GM12891 (cell line): ENCODE measurements around the gene SYNJ1.

Source experiments
- POLR2A ChIP-seq: IDR thresholded peaks from 2 replicates; pipeline ENCODE4 v1.6.1; 2011; ENCODE audit warnings: low read depth, low read length, control low read depth
- POLR2AphosphoS5 ChIP-seq: IDR thresholded peaks from 2 replicates; pipeline ENCODE4 v1.6.1; 2011; ENCODE audit warnings: low read depth, low read length, control low read depth
- POU2F2 ChIP-seq: IDR thresholded peaks from 2 replicates; pipeline ENCODE4 v1.6.1; 2011; ENCODE audit warnings: low read depth, mild to moderate bottlenecking, control low read depth, low read length, moderate library complexity
- SPI1 ChIP-seq: IDR thresholded peaks from 2 replicates; pipeline ENCODE4 v1.6.1; 2011; ENCODE audit warnings: low read depth, low read length, control low read depth
- TAF1 ChIP-seq: IDR thresholded peaks from 2 replicates; pipeline ENCODE4 v1.6.1; 2011; ENCODE audit warnings: low read depth, low read length, control low read depth

GRCh38 chr21:32581732-32582131 lies 146.1 kb downstream of the SYNJ1 start:
- TF ChIP-seq TAF1 (no peak), POLR2AphosphoS5 (no peak), POLR2A (no peak), SPI1 (no peak), POU2F2 (no peak)
